ENCODE measurements around the gene BAHCC1. TPM values are rescaled to one million over a fixed set of nuclear protein-coding genes. Genes with fewer than 3 reads are reported as not detected.

Gene BAHCC1
- total RNA-seq, 3 donors from 2014 or later = 7.4 to 17.0 (median 11.7) TPM

GRCh38 chr17:81400154-81400977 is 5.1 kb downstream of the BAHCC1 start:
- H3K4me1 ChIP-seq = peaks cover 6 to 9% of the 10 kb centered on the region in 2 donors
- TF ChIP-seq POLR2AphosphoS5 (IDR thresholded peaks at IDR 0.05) (peak in 2 of 3 donors; percentile 36 to 37), POLR2A (IDR thresholded peaks at IDR 0.05) (no peak)
- H3K9me3 ChIP-seq = no peaks in the 10 kb centered on the region
- no peak for DNase-seq (ENCODE audit: low spot score in 2 of 2)
- H3K27me3 ChIP-seq = no peaks in the 10 kb centered on the region
- peak overlapping the region; percentile 90 to 92 for H3K27ac ChIP-seq
- H3K4me3 ChIP-seq = peak overlapping the region; percentile 60 to 90 (median 82)
- intact Hi-C loops (cut with DNase I; ENCODE audit: low total_unique reads) = no loop called here
- H3K36me3 ChIP-seq = no peaks in the 10 kb centered on the region

GRCh38 chr17:81400996-81401722 is 5.9 kb downstream of the BAHCC1 start:
- Histone ChIP-seq H3K36me3 (no peaks in the 10 kb centered on the region), H3K9me3 (no peaks in the 10 kb centered on the region), H3K4me3 (peak overlapping the region; percentile 60 to 90 (median 82)), H3K27me3 (no peaks in the 10 kb centered on the region), H3K4me1 (peaks cover 6 to 9% of the 10 kb centered on the region in 2 donors), H3K27ac (peak overlapping the region; percentile 90 to 92)
- peak in 1 of 3 donors; percentile 19 for TF ChIP-seq POLR2AphosphoS5 (IDR thresholded peaks at IDR 0.05)
- no peak for TF ChIP-seq CTCF (IDR thresholded peaks at IDR 0.05)
- no peak for DNase-seq (ENCODE audit: low spot score in 2 of 2)
- intact Hi-C loops (cut with DNase I; ENCODE audit: low total_unique reads) = no loop called here

GRCh38 chr17:81401723-81402529 is 6.7 kb downstream of the BAHCC1 start:
- no peaks in the 10 kb centered on the region for H3K27me3 ChIP-seq
- H3K4me3 ChIP-seq = peak overlapping the region in 2 of 3 donors; percentile 82 to 90
- DNase-seq (ENCODE audit: low spot score in 2 of 2) = no peak
- intact Hi-C loops (cut with DNase I; ENCODE audit: low total_unique reads) = no loop called here
- H3K36me3 ChIP-seq = no peaks in the 10 kb centered on the region
- H3K27ac ChIP-seq = peak overlapping the region; percentile 90 to 92
- H3K4me1 ChIP-seq = peaks cover 6 to 9% of the 10 kb centered on the region in 2 donors
- H3K9me3 ChIP-seq = no peaks in the 10 kb centered on the region
- no peak for TF ChIP-seq POLR2AphosphoS5 (IDR thresholded peaks at IDR 0.05)
- no peak for TF ChIP-seq CTCF (IDR thresholded peaks at IDR 0.05)
- no peak for TF ChIP-seq POLR2A (IDR thresholded peaks at IDR 0.05)

- Histone ChIP-seq H3K4me3 (peak overlapping the region in 2 of 3 donors; percentile 11 to 30), H3K27ac (peak overlapping the region in 1 of 2 donors; percentile 92), H3K9me3 (no peaks in the 10 kb centered on the region), H3K36me3 (no peaks in the 10 kb centered on the region), H3K4me1 (peaks cover 6 to 9% of the 10 kb centered on the region in 2 donors), H3K27me3 (no peaks in the 10 kb centered on the region)
- intact Hi-C loops (cut with DNase I; ENCODE audit: low total_unique reads) = no loop called here
- DNase-seq (ENCODE audit: low spot score in 2 of 2) = no peak
- TF ChIP-seq POLR2A (IDR thresholded peaks at IDR 0.05) (no peak), POLR2AphosphoS5 (IDR thresholded peaks at IDR 0.05) (no peak), CTCF (IDR thresholded peaks at IDR 0.05) (no peak)
Observed at GRCh38 chr17:81402530-81402941, 7.3 kb downstream of the BAHCC1 start.

- H3K27ac ChIP-seq = peak overlapping the region in 1 of 2 donors; percentile 92
- H3K4me3 ChIP-seq = peak overlapping the region in 2 of 3 donors; percentile 11 to 30
- no peaks in the 10 kb centered on the region for H3K9me3 ChIP-seq
- no peak for DNase-seq (ENCODE audit: low spot score in 2 of 2)
- intact Hi-C loops (cut with DNase I; ENCODE audit: low total_unique reads) = no loop called here
- TF ChIP-seq POLR2AphosphoS5 (IDR thresholded peaks at IDR 0.05) (no peak), POLR2A (IDR thresholded peaks at IDR 0.05) (no peak), CTCF (IDR thresholded peaks at IDR 0.05) (no peak)
- H3K36me3 ChIP-seq = no peaks in the 10 kb centered on the region
- H3K27me3 ChIP-seq = no peaks in the 10 kb centered on the region
- H3K4me1 ChIP-seq = peaks cover 6 to 9% of the 10 kb centered on the region in 2 donors
Observed at GRCh38 chr17:81402981-81403467, 7.8 kb downstream of the BAHCC1 start.
